GM18526 (cell line): Measurements from ENCODE around the gene KIF26A.

Source experiments
- POLR2A ChIP-seq: IDR thresholded peaks from 3 replicates; pipeline ENCODE4 v1.6.1; 2011; ENCODE audit not compliant: insufficient read length; ENCODE audit errors: extremely low read depth

Gene KIF26A

GRCh38 chr14:104138098-104138717 is at the start of gene KIF26A:
TSS of gene KIF26A (plus strand) at chr14:104138587. CDS start at chr14:104138723, 136 bp downstream.
- TF ChIP-seq POLR2A = no peak

DNA sequence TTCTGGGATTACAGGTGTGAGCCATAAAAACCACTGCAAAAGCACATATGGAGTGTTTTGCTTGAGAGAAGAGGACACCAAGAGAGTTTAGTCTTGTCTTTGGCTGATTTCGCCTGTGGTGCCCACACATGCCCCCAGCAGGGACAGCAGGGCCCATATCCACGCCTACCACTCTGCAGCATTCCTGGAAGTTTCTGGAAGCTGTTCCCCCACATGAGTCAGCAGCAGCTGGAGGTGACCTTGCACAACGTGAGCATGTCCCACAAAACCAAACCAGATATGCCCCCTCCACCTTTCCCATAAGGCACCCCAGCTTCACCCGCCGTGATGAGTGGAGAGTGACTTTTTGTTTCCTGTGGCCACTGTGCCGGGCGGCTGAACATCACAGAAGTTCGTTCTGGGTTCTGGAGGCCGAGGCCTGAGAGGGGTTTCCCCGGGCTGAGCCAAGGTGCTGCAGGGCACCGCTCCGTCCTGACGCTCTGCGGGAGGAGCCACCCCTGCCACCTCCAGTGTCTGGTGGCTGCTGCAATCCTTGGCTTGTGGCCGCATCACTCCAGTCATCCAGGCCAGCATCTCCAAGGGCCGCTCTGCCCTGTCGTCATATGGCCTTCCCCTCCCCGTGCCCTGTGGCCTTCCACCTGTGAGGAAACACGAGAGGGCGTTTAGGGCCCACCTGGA is 48.2 kb upstream of the KIF26A start:
- no peak for TF ChIP-seq POLR2A

GRCh38 chr14:104091061-104091926 is 47.1 kb upstream of the KIF26A start:
- TF ChIP-seq POLR2A = no peak

DNA sequence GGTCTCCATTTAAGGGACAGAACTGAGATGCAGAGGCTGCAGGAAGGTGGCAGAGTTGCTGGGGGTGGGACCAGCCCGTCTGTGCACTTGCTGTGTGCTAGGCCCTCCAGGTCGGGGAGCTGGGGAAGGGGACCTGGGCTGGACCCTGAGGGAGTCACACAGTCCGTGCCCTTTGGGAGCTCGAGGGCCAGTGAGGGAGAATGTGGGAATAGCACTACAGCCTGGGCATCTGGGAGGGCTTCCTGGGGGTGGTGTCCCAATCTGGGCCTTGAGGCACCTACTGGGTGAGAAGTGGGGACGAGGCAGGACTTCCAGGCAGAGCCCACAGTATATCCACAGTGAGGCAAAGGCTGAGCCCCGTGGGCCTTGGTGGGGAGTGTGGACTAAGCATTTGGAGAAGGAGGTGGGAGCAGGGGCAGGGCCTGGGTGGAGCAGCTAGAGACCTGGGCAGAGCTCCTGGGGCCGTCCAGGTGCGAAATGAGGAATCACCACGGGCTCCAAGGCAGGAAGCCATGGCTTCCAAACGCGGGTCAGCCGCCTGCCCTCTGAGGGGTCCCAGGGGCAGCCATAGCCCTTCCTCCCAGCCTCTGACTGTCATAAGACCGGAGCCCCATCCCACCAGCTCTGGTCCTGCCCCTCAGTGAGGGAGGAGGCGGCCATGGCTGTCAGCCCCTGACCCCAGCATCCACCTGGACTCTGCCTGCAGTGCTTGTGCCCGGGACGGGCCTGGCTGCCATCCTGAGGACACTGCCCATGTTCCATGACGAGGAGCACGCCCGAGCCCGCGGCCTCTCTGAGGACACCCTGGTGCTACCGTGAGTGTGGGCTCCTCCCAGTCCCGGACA is 46.2 kb upstream of the KIF26A start:
- TF ChIP-seq POLR2A = no peak

DNA sequence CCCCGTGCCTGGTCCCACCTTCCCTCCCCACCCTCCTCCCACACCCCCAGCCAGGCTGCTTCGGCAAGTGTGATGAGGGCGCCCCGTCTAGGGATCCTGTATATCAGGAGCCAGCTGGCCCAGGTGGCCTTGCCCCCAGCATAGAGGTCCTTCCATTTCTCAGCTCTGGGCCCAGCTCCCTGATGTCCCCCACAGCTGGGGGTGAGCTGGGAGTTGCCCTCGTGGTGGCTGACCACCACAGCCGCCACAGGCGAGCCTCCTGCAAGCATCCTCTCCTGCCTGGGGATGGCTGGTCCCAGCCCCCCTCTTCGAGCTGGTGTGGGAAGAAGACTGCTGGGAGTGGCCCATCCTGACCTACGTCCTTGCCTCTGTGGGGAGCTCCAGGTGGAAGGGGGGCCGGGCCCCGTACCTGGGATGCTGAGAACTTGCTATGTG is 45.4 kb upstream of the KIF26A start:
- TF ChIP-seq POLR2A = no peak

- TF ChIP-seq POLR2A = no peak
Measured at GRCh38 chr14:104093366-104094055, 44.9 kb upstream of the KIF26A start.

GRCh38 chr14:104094056-104094708 is 44.2 kb upstream of the KIF26A start:
- no peak for TF ChIP-seq POLR2A

DNA sequence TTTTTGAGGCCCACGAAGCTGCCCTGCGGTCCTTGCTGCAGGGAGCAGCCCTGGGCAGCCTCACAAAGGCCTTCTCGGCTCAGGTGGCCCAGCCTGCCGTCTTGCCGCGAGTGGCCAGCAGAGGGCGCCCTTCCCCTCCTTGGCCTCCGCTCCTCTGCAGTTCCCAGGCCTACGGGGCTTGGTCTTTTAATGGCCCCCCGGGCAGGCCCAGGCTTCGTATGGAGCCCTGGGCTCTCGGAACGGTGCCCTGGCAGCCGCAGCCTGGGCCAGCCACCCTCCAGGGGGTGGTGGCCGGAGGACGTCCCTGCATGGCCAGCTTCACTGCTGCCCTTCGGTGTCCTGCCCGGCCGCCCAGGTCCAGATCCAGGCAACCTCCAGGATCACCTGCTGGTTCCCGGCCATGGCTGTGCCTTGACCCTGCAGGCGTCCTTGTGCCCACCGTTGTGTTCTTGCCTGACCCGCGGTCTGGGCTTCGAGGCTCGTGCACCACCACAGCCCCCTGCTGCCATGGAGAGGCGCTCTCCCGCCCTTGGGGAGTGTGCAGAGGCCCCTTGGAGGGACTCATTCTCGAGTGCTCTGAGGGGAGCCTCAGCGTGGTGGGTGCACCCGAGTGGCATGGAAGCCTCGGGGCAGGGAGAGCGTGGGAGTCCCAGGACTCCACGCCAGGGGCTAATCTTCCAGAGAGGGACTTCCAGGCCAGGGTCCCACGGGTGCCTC is 43.5 kb upstream of the KIF26A start:
- no peak for TF ChIP-seq POLR2A

GRCh38 chr14:104095426-104096310 is 42.7 kb upstream of the KIF26A start:
- no peak for TF ChIP-seq POLR2A

DNA sequence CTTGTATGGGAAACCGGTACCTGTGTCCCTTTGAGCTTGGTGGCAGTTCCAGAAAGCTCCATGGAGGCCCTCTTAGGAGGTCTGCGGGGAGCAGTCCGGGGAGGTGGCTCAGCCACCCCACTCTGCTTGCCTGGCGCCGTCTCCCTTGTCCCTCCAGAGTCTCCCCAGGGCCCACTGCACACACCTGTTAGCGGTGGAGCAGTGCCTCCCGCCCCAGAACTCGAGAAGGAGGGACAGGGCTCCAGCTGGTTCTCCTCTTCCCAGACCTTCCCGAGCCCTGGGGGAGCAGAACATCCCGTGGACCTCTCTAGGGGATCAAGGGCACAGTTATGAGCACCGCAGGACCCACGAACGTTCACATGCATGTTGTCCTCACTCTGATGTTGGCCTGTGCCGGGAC is 42.1 kb upstream of the KIF26A start:
- no peak for TF ChIP-seq POLR2A

DNA sequence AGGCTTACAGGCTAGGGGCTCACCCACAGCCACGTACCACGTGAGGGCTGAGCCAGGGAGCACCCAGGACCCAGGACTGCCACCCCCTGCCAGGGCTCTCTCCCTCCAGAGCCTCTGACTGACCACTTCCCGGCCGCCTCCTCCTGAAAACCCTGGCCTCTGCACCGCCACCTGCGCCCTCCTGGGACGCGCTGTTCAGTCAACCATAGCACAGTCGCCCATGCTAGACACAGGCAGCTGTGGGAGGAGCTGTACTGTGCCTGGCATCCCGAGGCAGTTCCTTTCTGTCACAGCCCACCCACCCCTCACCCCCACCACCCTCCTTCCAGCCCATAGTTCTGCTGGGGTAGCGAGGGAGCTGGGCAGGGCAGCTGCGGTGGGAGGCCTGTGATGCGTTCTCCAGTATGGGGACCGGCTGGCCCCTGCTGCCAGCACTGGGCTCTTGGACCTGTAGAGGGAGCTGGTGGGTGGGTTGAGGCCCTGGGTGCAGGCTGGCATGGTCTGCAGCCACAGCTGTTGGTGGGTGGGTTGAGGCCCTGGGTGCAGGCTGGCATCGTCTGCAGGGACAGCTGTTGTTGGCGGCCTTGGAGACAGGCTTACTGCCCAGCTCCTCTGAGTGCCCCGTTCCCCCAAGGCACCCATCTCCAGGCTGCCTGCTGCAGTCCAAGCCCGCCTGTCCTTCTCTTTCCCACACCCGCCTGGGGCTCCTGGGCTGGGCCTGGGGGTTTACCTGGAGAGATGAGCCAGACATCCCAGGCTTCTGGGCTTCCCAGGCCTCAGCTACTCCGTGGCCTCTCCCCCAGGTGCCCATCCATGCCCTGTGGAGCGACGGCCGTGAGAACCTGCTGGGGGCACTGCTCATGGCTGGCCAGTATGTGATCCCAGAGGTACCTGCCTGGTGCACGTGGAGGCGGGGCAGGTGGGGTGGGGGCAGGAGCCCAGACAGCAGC is 41.4 kb upstream of the KIF26A start:
- TF ChIP-seq POLR2A = no peak
